ENCODE data around the gene C4B.
"Not testable (repeated sequence)": the region's sequence is repeated elsewhere in the genome, so short reads cannot be mapped to it uniquely, and the experiment has no call there.

DNA sequence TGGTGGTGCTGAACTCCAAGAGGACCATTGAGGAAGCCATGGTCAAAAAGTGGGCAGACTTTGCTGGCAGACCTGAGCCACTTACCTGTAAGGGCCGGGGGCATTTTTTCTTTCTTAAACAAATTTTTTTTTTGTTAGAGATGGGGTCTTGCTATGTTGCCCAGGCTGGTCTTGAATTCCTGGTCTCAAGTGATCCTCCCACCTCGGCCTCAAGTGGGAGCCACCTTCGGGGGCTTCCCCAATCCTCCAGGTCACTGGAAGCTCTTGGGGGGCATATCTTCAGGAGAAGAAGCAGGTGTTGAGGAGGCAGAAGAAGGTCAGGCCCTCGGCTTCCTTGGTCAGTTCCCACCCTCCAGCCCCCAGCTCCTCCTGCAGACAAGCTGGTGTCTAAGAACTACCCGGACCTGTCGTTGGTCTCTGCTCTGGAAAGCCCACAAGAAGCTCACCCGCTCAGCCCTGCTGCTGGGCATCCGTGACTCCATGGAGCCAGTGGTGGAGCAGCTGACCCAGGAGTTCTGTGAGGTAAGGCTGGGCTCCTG lies 8.5 kb upstream of the C4B start:
- TF ChIP-seq, protein P1, sequence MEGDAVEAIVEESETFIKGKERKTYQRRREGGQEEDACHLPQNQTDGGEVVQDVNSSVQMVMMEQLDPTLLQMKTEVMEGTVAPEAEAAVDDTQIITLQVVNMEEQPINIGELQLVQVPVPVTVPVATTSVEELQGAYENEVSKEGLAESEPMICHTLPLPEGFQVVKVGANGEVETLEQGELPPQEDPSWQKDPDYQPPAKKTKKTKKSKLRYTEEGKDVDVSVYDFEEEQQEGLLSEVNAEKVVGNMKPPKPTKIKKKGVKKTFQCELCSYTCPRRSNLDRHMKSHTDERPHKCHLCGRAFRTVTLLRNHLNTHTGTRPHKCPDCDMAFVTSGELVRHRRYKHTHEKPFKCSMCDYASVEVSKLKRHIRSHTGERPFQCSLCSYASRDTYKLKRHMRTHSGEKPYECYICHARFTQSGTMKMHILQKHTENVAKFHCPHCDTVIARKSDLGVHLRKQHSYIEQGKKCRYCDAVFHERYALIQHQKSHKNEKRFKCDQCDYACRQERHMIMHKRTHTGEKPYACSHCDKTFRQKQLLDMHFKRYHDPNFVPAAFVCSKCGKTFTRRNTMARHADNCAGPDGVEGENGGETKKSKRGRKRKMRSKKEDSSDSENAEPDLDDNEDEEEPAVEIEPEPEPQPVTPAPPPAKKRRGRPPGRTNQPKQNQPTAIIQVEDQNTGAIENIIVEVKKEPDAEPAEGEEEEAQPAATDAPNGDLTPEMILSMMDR (conservative IDR thresholded peaks at IDR 0.05; ENCODE audit: low read depth in 2 of 2), result not testable (repeated sequence)
- TF ChIP-seq, protein P2, sequence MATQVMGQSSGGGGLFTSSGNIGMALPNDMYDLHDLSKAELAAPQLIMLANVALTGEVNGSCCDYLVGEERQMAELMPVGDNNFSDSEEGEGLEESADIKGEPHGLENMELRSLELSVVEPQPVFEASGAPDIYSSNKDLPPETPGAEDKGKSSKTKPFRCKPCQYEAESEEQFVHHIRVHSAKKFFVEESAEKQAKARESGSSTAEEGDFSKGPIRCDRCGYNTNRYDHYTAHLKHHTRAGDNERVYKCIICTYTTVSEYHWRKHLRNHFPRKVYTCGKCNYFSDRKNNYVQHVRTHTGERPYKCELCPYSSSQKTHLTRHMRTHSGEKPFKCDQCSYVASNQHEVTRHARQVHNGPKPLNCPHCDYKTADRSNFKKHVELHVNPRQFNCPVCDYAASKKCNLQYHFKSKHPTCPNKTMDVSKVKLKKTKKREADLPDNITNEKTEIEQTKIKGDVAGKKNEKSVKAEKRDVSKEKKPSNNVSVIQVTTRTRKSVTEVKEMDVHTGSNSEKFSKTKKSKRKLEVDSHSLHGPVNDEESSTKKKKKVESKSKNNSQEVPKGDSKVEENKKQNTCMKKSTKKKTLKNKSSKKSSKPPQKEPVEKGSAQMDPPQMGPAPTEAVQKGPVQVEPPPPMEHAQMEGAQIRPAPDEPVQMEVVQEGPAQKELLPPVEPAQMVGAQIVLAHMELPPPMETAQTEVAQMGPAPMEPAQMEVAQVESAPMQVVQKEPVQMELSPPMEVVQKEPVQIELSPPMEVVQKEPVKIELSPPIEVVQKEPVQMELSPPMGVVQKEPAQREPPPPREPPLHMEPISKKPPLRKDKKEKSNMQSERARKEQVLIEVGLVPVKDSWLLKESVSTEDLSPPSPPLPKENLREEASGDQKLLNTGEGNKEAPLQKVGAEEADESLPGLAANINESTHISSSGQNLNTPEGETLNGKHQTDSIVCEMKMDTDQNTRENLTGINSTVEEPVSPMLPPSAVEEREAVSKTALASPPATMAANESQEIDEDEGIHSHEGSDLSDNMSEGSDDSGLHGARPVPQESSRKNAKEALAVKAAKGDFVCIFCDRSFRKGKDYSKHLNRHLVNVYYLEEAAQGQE (IDR thresholded peaks at IDR 0.05; ENCODE audit: unreplicated experiment), result not testable (repeated sequence)
- not testable (repeated sequence) for TF ChIP-seq EZH2 (IDR thresholded peaks at IDR 0.05; ENCODE audit: low read depth, unreplicated experiment)

Measured in GM23338 (cell line).